ENCODE data around the gene CHKA.

DNA sequence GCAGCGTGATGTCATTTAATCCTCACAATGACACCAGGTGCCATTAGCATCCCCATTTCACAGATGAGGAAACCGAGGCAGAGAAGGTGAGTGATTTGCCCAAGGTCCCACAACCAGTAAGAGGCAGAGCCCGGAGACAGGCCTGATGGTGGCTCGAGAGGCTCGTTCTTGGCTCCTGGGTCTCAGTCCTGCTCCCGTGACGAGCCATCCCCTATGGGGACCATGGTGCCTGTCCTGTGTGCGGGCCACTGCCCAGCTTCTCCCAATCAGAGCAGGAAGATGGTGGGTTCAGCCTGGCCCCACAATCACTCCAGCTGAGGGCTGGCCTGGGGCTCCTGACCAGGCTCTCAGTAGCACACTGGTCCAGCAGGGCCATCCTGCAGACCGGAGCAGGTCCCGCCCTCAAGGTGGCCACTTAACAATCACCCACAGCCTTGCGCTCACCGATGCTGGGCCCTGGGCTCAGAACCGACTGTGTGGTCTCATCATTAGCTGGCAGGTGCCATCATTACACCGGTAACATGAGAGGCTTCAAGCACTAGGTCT is 107.5 kb downstream of the CHKA start:
- TF ChIP-seq, protein P1, sequence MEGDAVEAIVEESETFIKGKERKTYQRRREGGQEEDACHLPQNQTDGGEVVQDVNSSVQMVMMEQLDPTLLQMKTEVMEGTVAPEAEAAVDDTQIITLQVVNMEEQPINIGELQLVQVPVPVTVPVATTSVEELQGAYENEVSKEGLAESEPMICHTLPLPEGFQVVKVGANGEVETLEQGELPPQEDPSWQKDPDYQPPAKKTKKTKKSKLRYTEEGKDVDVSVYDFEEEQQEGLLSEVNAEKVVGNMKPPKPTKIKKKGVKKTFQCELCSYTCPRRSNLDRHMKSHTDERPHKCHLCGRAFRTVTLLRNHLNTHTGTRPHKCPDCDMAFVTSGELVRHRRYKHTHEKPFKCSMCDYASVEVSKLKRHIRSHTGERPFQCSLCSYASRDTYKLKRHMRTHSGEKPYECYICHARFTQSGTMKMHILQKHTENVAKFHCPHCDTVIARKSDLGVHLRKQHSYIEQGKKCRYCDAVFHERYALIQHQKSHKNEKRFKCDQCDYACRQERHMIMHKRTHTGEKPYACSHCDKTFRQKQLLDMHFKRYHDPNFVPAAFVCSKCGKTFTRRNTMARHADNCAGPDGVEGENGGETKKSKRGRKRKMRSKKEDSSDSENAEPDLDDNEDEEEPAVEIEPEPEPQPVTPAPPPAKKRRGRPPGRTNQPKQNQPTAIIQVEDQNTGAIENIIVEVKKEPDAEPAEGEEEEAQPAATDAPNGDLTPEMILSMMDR (IDR thresholded peaks at IDR 0.05) = no peak
- TF ChIP-seq, protein P2, sequence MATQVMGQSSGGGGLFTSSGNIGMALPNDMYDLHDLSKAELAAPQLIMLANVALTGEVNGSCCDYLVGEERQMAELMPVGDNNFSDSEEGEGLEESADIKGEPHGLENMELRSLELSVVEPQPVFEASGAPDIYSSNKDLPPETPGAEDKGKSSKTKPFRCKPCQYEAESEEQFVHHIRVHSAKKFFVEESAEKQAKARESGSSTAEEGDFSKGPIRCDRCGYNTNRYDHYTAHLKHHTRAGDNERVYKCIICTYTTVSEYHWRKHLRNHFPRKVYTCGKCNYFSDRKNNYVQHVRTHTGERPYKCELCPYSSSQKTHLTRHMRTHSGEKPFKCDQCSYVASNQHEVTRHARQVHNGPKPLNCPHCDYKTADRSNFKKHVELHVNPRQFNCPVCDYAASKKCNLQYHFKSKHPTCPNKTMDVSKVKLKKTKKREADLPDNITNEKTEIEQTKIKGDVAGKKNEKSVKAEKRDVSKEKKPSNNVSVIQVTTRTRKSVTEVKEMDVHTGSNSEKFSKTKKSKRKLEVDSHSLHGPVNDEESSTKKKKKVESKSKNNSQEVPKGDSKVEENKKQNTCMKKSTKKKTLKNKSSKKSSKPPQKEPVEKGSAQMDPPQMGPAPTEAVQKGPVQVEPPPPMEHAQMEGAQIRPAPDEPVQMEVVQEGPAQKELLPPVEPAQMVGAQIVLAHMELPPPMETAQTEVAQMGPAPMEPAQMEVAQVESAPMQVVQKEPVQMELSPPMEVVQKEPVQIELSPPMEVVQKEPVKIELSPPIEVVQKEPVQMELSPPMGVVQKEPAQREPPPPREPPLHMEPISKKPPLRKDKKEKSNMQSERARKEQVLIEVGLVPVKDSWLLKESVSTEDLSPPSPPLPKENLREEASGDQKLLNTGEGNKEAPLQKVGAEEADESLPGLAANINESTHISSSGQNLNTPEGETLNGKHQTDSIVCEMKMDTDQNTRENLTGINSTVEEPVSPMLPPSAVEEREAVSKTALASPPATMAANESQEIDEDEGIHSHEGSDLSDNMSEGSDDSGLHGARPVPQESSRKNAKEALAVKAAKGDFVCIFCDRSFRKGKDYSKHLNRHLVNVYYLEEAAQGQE (IDR thresholded peaks at IDR 0.05; ENCODE audit: insufficient read depth in 1 of 2, low read depth in 2 of 2, low read length in 1 of 2) = no peak
- no peak; the same call in 1 of the 2 replicates for TF ChIP-seq POLR2AphosphoS5 (IDR thresholded peaks at IDR 0.05; ENCODE audit: low read depth, low read length)
- TF ChIP-seq TCF7L2 (IDR thresholded peaks at IDR 0.05; ENCODE audit: low read depth, low read length) = no peak
- no peak for TF ChIP-seq SIN3A (IDR thresholded peaks at IDR 0.05; ENCODE audit: borderline replicate concordance, insufficient read depth, low read depth, low read length)

Data from Panc1 (cell line).